H1 (cell line): Measurements from ENCODE around the gene GLRA1.

Experiments used
- BRCA1 ChIP-seq: IDR thresholded peaks from 2 replicates; pipeline ENCODE4 v1.6.1; 2012; ENCODE audit warnings: low read depth, low read length, improper control_type of control experiment
- EGR1 ChIP-seq: IDR thresholded peaks from 2 replicates; pipeline ENCODE4 v1.6.1; 2011; ENCODE audit warnings: low read depth, low read length, borderline replicate concordance
- EP300 ChIP-seq, 2 experiments: IDR thresholded peaks; 1 replicate in 1 of 2; 2 replicates in 1 of 2; pipeline ENCODE4 v1.6.1; 2011 to 2012; ENCODE audit warnings: low read depth in 2 of 2, low read length in 2 of 2, mild to moderate bottlenecking in 2 of 2, borderline replicate concordance in 1 of 2, inconsistent platforms in 1 of 2, moderate library complexity in 1 of 2
- HDAC2 ChIP-seq, 2 experiments: fragments of 300-600 bp in 1 of 2; sonication (generic) in 1 of 2; IDR thresholded peaks; 2 replicates each; pipeline ENCODE4 v1.6.1; 2011 to 2012; ENCODE audit warnings: low read depth in 2 of 2, low read length in 2 of 2, mild to moderate bottlenecking in 2 of 2, moderate library complexity in 2 of 2, borderline replicate concordance in 1 of 2, inconsistent platforms in 1 of 2
- PHF8 ChIP-seq: fragments of 200-600 bp; sonication (generic); conservative IDR thresholded peaks from 2 replicates; pipeline ENCODE4 v1.7.1; 2012; ENCODE audit warnings: low read depth, mild to moderate bottlenecking, inconsistent platforms, low read length, moderate library complexity
- POLR2A ChIP-seq, 2 experiments: IDR thresholded peaks; 1 replicate in 1 of 2; 2 replicates in 1 of 2; pipeline ENCODE4 v1.6.1; 2011; ENCODE audit warnings: low read depth in 2 of 2, low read length in 2 of 2, mild to moderate bottlenecking in 2 of 2; ENCODE audit errors: control extremely low read depth in 1 of 2
- RAD21 ChIP-seq, 2 experiments: IDR thresholded peaks in 1 of 2; conservative IDR thresholded peaks in 1 of 2; 2 replicates each; pipeline ENCODE4 v1.6.1; 2011; ENCODE audit warnings: low read depth in 2 of 2, low read length in 2 of 2, improper control_type of control experiment in 1 of 2, inconsistent platforms in 1 of 2, mild to moderate bottlenecking in 1 of 2, moderate library complexity in 1 of 2
- SIN3A ChIP-seq, 2 experiments: IDR thresholded peaks in 1 of 2; conservative IDR thresholded peaks in 1 of 2; 2 replicates each; pipeline ENCODE4 v1.6.1; 2011 to 2012; ENCODE audit warnings: low read length in 2 of 2, improper control_type of control experiment in 1 of 2, low read depth in 1 of 2, mild to moderate bottlenecking in 1 of 2
- TF ChIP-seq, protein P1 (sequence below), 3 experiments: IDR thresholded peaks; 1 replicate in 2 of 3; 2 replicates in 1 of 3; pipeline versions ENCODE4 v1.5.1 to v1.6.1; 2011; ENCODE audit warnings: low read length in 3 of 3, mild to moderate bottlenecking in 3 of 3, inconsistent platforms in 2 of 3, low read depth in 1 of 3, moderate library complexity in 1 of 3; ENCODE audit not compliant: insufficient read depth in 1 of 3; ENCODE audit errors: control extremely low read depth in 1 of 3
- TF ChIP-seq, protein P2 (sequence below): IDR thresholded peaks from 2 replicates; pipeline ENCODE4 v1.6.1; 2012; ENCODE audit warnings: inconsistent platforms

DNA sequence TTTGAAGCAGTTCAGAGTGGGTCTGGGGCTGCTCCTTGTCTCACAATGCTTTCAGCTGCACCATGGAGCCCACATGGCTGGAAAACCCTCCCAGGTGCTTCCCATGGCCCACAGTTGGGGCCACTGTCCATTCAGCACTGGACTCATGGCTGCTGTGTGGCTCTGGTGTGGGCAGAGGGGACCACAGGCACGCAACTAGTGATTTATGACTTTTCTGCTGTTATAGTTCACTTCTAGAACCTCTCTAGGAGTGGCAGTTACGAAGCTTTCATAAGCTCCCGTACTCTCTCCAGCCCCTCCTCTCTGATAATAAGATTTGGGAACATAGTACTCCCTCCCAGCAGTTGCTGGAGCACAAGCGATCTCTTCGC is 29.0 kb downstream of the GLRA1 start:
- TF ChIP-seq EP300 (IDR thresholded peaks at IDR 0.05; ENCODE audit: borderline replicate concordance in 1 of 2, low read depth in 2 of 2, low read length in 2 of 2): no peak
- TF ChIP-seq, protein P1, sequence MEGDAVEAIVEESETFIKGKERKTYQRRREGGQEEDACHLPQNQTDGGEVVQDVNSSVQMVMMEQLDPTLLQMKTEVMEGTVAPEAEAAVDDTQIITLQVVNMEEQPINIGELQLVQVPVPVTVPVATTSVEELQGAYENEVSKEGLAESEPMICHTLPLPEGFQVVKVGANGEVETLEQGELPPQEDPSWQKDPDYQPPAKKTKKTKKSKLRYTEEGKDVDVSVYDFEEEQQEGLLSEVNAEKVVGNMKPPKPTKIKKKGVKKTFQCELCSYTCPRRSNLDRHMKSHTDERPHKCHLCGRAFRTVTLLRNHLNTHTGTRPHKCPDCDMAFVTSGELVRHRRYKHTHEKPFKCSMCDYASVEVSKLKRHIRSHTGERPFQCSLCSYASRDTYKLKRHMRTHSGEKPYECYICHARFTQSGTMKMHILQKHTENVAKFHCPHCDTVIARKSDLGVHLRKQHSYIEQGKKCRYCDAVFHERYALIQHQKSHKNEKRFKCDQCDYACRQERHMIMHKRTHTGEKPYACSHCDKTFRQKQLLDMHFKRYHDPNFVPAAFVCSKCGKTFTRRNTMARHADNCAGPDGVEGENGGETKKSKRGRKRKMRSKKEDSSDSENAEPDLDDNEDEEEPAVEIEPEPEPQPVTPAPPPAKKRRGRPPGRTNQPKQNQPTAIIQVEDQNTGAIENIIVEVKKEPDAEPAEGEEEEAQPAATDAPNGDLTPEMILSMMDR (IDR thresholded peaks at IDR 0.05; ENCODE audit: control extremely low read depth in 1 of 3, insufficient read depth in 1 of 3, low read depth in 1 of 3, low read length in 3 of 3): no peak
- no peak for TF ChIP-seq BRCA1
- TF ChIP-seq SIN3A (conservative IDR thresholded peaks at IDR 0.05 in 1 of 2, IDR thresholded peaks at IDR 0.05 in 1 of 2; ENCODE audit: low read depth in 1 of 2, low read length in 2 of 2): no peak
- TF ChIP-seq POLR2A (IDR thresholded peaks at IDR 0.05; ENCODE audit: control extremely low read depth in 1 of 2, low read depth in 2 of 2, low read length in 2 of 2): no peak
- no peak for TF ChIP-seq RAD21 (IDR thresholded peaks at IDR 0.05 in 1 of 2, conservative IDR thresholded peaks at IDR 0.05 in 1 of 2; ENCODE audit: low read depth in 2 of 2, low read length in 2 of 2)
- no peak for TF ChIP-seq HDAC2 (IDR thresholded peaks at IDR 0.05; ENCODE audit: borderline replicate concordance in 1 of 2, low read depth in 2 of 2, low read length in 2 of 2)
- TF ChIP-seq EGR1: no peak
- TF ChIP-seq, protein P2, sequence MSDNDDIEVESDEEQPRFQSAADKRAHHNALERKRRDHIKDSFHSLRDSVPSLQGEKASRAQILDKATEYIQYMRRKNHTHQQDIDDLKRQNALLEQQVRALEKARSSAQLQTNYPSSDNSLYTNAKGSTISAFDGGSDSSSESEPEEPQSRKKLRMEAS: no peak
- no peak for TF ChIP-seq PHF8
